ENCODE measurements around the gene INO80E. TPM values are rescaled to one million over a fixed set of nuclear protein-coding genes. Genes with fewer than 3 reads are reported as not detected.
"Not testable (repeated sequence)": the region's sequence is repeated elsewhere in the genome, so short reads cannot be mapped to it uniquely, and the experiment has no call there.

INO80E gene
- total RNA-seq, 2 donors from 2014 or later = 46.9 to 80.2 TPM

GRCh38 chr16:30010844-30011713 lies 15.0 kb downstream of the INO80E start, which contains the start of gene DOC2A:
Gene DOC2A (minus strand): TSS chr16:30011027. CDS start chr16:30010222, 805 bp downstream.
- H3K27ac ChIP-seq = no peak within 1 kb of the TSS
- intact Hi-C loops (cut with DNase I) = no loop called here
- peak within 1 kb of the TSS in 1 of 2 donors; percentile 43 for H3K9ac ChIP-seq (ENCODE audit: low read depth in 2 of 2, low read length in 2 of 2)
- peak within 1 kb of the TSS; percentile 41 for H3K4me3 ChIP-seq
- DNase-seq = no peak
- TF ChIP-seq CTCF (IDR thresholded peaks at IDR 0.05) = no peak
- H3K27me3 ChIP-seq = peaks cover 14% of the 10 kb centered on the region
- peaks cover 14% of the 10 kb centered on the region for H3K4me1 ChIP-seq
- H3K9me3 ChIP-seq = no peaks in the 10 kb centered on the region
- H3K36me3 ChIP-seq = no peaks in the 10 kb centered on the region

GRCh38 chr16:30011714-30012504 lies 15.9 kb downstream of the INO80E start:
- no peak overlapping the region for H3K9ac ChIP-seq (ENCODE audit: low read depth in 2 of 2, low read length in 2 of 2)
- TF ChIP-seq CTCF (IDR thresholded peaks at IDR 0.05) = no peak
- no peaks in the 10 kb centered on the region for H3K9me3 ChIP-seq
- H3K27me3 ChIP-seq = peaks cover 14% of the 10 kb centered on the region
- H3K36me3 ChIP-seq = no peaks in the 10 kb centered on the region
- peaks cover 14% of the 10 kb centered on the region for H3K4me1 ChIP-seq
- DNase-seq = no peak
- no peak overlapping the region for H3K27ac ChIP-seq
- H3K4me3 ChIP-seq = no peak overlapping the region
- intact Hi-C loops (cut with DNase I) = no loop called here

GRCh38 chr16:30012598-30012997 lies 16.6 kb downstream of the INO80E start:
- H3K4me3 ChIP-seq; DNase-seq; H3K27ac ChIP-seq; intact Hi-C loops (cut with DNase I); H3K9ac ChIP-seq (ENCODE audit: low read depth in 2 of 2, low read length in 2 of 2); H3K9me3 ChIP-seq; H3K36me3 ChIP-seq: not testable (repeated sequence)
- H3K4me1 ChIP-seq = peaks cover 14% of the 10 kb centered on the region
- H3K27me3 ChIP-seq = peaks cover 14% of the 10 kb centered on the region

GRCh38 chr16:30015450-30015849 lies 19.4 kb downstream of the INO80E start:
- H3K4me3 ChIP-seq; H3K9ac ChIP-seq (ENCODE audit: low read depth in 2 of 2, low read length in 2 of 2); H3K36me3 ChIP-seq; H3K27ac ChIP-seq; intact Hi-C loops (cut with DNase I); H3K27me3 ChIP-seq; H3K9me3 ChIP-seq; DNase-seq: not testable (repeated sequence)
- peaks cover 11% of the 10 kb centered on the region for H3K4me1 ChIP-seq

- no peak for TF ChIP-seq CTCF (IDR thresholded peaks at IDR 0.05)
- Histone ChIP-seq H3K27ac (no peak overlapping the region), H3K4me1 (no peaks in the 10 kb centered on the region), H3K36me3 (no peaks in the 10 kb centered on the region), H3K27me3 (no peaks in the 10 kb centered on the region), H3K9ac (ENCODE audit: low read depth in 2 of 2, low read length in 2 of 2) (no peak overlapping the region), H3K9me3 (no peaks in the 10 kb centered on the region), H3K4me3 (no peak overlapping the region)
- DNase-seq = no peak
- intact Hi-C loops (cut with DNase I) = no loop called here
These were observed 20.7 kb downstream of the INO80E start for GRCh38 chr16:30016555-30017276.

GRCh38 chr16:30017277-30017656 lies 21.2 kb downstream of the INO80E start:
- TF ChIP-seq CTCF (IDR thresholded peaks at IDR 0.05) = no peak
- no peak overlapping the region for H3K9ac ChIP-seq (ENCODE audit: low read depth in 2 of 2, low read length in 2 of 2)
- intact Hi-C loops (cut with DNase I) = no loop called here
- H3K36me3 ChIP-seq = no peaks in the 10 kb centered on the region
- no peaks in the 10 kb centered on the region for H3K27me3 ChIP-seq
- H3K4me1 ChIP-seq = no peaks in the 10 kb centered on the region
- no peaks in the 10 kb centered on the region for H3K9me3 ChIP-seq
- no peak overlapping the region for H3K27ac ChIP-seq
- H3K4me3 ChIP-seq = no peak overlapping the region
- no peak for DNase-seq

GRCh38 chr16:30017937-30018336 lies 21.9 kb downstream of the INO80E start:
- DNase-seq; H3K9ac ChIP-seq (ENCODE audit: low read depth in 2 of 2, low read length in 2 of 2); H3K27ac ChIP-seq; H3K4me3 ChIP-seq; intact Hi-C loops (cut with DNase I); H3K9me3 ChIP-seq; H3K27me3 ChIP-seq; H3K4me1 ChIP-seq; H3K36me3 ChIP-seq: not testable (repeated sequence)
